ENCODE data around the gene SPINK8. TPM values are rescaled to one million over a fixed set of nuclear protein-coding genes. Genes with fewer than 3 reads are reported as not detected.
A peak's percentile ranks its signal among the peaks of the same experiment; 100 is the strongest.

The SPINK8 gene
- total RNA-seq, 4 donors from 2014 or later, result not detected

DNA sequence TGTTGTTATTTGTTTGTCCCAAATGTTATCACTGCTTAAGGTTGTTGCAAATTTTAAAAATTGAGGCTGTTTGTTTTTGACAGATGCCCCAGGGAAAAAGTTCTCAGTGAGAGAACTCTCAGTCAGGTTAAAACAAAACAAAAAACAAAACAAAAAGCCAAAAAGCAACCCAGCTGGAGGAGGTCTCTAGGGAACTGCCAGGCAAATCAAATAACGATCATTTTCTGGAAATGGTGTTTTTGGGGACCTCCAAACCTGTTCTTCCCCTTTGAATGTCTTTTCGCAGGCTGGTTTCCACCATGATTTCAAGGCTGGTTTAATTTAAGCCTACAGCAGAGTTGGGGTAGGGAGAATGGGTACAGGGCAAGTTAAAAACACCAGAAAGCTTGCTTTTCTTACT, 27.2 kb downstream of the SPINK8 start:
- TF ChIP-seq CTCF (IDR thresholded peaks at IDR 0.05), result no peak
- no peak for TF ChIP-seq POLR2AphosphoS5 (IDR thresholded peaks at IDR 0.05)
- no peak for TF ChIP-seq POLR2A (IDR thresholded peaks at IDR 0.05)
- no peak for TF ChIP-seq EP300 (IDR thresholded peaks at IDR 0.05; ENCODE audit: low read depth)
- in situ Hi-C loops (cut with MboI; ENCODE audit: low pct_ligation_motif_present in 1 of 4, low pct_unique_long_range_greater_than_20kb in 1 of 4, low sequenced_read_pairs in 3 of 4), result no loop called here
- intact Hi-C loops (cut with DNase I; ENCODE audit: low total_unique reads), result no loop called here
- DNase-seq, result no peak
- Histone ChIP-seq H3K27ac (no peak overlapping the region), H3K4me1 (peaks cover 0 to 8% (median 7%) of the 10 kb centered on the region in 4 donors), H3K27me3 (no peaks in the 10 kb centered on the region), H3K9me3 (no peaks in the 10 kb centered on the region), H3K36me3 (no peaks in the 10 kb centered on the region), H3K4me3 (no peak overlapping the region)
- WGBS, 2 donors (ENCODE audit: low coverage in 1 of 2), result 74 to 78% methylated on average over 2 of the region's 2 CpGs

DNA sequence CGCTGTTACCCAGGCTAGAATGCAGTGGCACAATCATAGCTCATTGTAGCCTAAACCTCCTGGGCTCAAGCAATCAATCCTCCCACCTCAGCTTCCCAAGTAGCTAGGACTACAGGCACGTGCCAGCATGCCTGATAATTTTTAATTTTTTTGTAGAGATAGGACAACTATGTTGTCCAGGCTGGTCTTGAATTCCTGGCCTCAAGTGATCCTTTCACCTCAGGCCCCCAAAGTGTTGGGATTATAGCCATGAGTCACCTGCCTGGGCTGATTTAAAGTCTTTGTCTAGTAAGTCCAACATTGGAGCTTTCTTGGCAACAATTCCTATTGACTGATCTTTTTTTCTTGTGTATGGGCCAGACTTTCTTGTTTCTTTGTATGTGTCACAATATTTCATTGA, 28.1 kb downstream of the SPINK8 start:
- no peaks in the 10 kb centered on the region for H3K36me3 ChIP-seq
- WGBS, 2 donors (ENCODE audit: low coverage in 1 of 2), result 68 to 86% methylated on average over 2 of the region's 2 CpGs
- TF ChIP-seq POLR2A (IDR thresholded peaks at IDR 0.05) (no peak), CTCF (IDR thresholded peaks at IDR 0.05) (no peak), EP300 (IDR thresholded peaks at IDR 0.05; ENCODE audit: low read depth) (no peak), POLR2AphosphoS5 (IDR thresholded peaks at IDR 0.05) (no peak)
- intact Hi-C loops (cut with DNase I; ENCODE audit: low total_unique reads) (no loop called here), in situ Hi-C loops (cut with MboI; ENCODE audit: low pct_ligation_motif_present in 1 of 4, low pct_unique_long_range_greater_than_20kb in 1 of 4, low sequenced_read_pairs in 3 of 4) (no loop called here)
- H3K4me3 ChIP-seq, result no peak overlapping the region
- no peak overlapping the region for H3K27ac ChIP-seq
- DNase-seq, result no peak
- no peaks in the 10 kb centered on the region for H3K27me3 ChIP-seq
- H3K4me1 ChIP-seq, result peaks cover under 1 to 11% (median 10%) of the 10 kb centered on the region in 4 donors
- H3K9me3 ChIP-seq, result no peaks in the 10 kb centered on the region

DNA sequence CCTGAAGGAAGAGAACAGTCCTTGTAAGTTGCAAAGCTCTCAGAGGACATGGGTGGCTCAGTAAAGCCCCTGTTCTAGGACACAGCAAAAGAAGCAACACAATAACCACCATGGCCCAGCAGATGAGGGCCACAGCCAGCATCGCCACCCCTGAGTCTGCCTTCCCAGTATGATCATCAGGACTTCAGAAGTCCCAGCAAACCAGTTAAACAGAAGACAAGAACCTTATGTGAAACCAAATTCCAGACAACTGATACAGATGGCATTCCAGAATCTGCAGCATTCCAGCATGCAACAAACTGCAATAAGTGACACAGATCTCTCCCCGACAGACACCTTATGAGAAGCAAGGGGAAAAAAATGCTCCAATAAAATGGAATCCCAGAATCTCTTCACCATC, 30.4 kb downstream of the SPINK8 start:
- in situ Hi-C loops (cut with MboI; ENCODE audit: low pct_ligation_motif_present in 1 of 4, low pct_unique_long_range_greater_than_20kb in 1 of 4, low sequenced_read_pairs in 3 of 4), result no loop called here
- TF ChIP-seq EP300 (IDR thresholded peaks at IDR 0.05; ENCODE audit: low read depth) (no peak), POLR2AphosphoS5 (IDR thresholded peaks at IDR 0.05) (no peak), CTCF (IDR thresholded peaks at IDR 0.05) (no peak), POLR2A (IDR thresholded peaks at IDR 0.05) (no peak)
- H3K9me3 ChIP-seq, result no peaks in the 10 kb centered on the region
- peaks cover 10 to 21% (median 17%) of the 10 kb centered on the region in 4 donors for H3K4me1 ChIP-seq
- intact Hi-C loops (cut with DNase I; ENCODE audit: low total_unique reads), result no loop called here
- H3K27ac ChIP-seq, result no peak overlapping the region
- peaks cover 0 to 2% (median 0%) of the 10 kb centered on the region in 4 donors for H3K36me3 ChIP-seq
- WGBS, 2 donors (ENCODE audit: low coverage in 1 of 2), result 93% methylated on average over 2 of the region's 2 CpGs; no CpG with 5 or more reads in 1 of the 2 donors
- H3K4me3 ChIP-seq, result no peak overlapping the region
- no peak for DNase-seq
- H3K27me3 ChIP-seq, result no peaks in the 10 kb centered on the region

GRCh38 chr3:48301800-48302166, 31.7 kb downstream of the SPINK8 start:
- peak overlapping the region; percentile 97 to 99 (median 99) for H3K27ac ChIP-seq
- H3K27me3 ChIP-seq, result no peaks in the 10 kb centered on the region
- H3K9me3 ChIP-seq, result no peaks in the 10 kb centered on the region
- intact Hi-C loops (cut with DNase I; ENCODE audit: low total_unique reads), result no loop called here
- in situ Hi-C loops (cut with MboI; ENCODE audit: low pct_ligation_motif_present in 1 of 4, low pct_unique_long_range_greater_than_20kb in 1 of 4, low sequenced_read_pairs in 3 of 4), result no loop called here
- TF ChIP-seq CTCF (IDR thresholded peaks at IDR 0.05) (no peak), EP300 (IDR thresholded peaks at IDR 0.05; ENCODE audit: low read depth) (no peak), POLR2A (IDR thresholded peaks at IDR 0.05) (no peak), POLR2AphosphoS5 (IDR thresholded peaks at IDR 0.05) (no peak)
- H3K4me3 ChIP-seq, result peak overlapping the region; percentile 84 to 96 (median 92)
- peaks cover 10 to 21% (median 17%) of the 10 kb centered on the region in 4 donors for H3K4me1 ChIP-seq
- peak; percentile 64 for DNase-seq
- WGBS, 2 donors (ENCODE audit: low coverage in 1 of 2), result 1% methylated on average over 10 of the region's 10 CpGs; no CpG with 5 or more reads in 1 of the 2 donors
- H3K36me3 ChIP-seq, result peaks cover 0 to 7% (median 0%) of the 10 kb centered on the region in 4 donors

All from transverse colon (tissue), 4 donors.